Activated naive CD4-positive, alpha-beta T cell treated with anti-CD3 and anti-CD28 coated beads, Interleukin-2, amount 10 ng/mL, durations not matched to agents 5 hours and 36 hours (primary cell): ENCODE results near the gene PIGO. TPM values are rescaled to one million over a fixed set of nuclear protein-coding genes. Genes with fewer than 3 reads are reported as not detected.

Experiments
- total RNA-seq, 2 experiments: library from RNA; stranded (reverse); gene quantifications; one replicate each; pipeline ENCODE4 v1.2.3, GENCODE V29; 2021

The PIGO gene
- 10 to 100 TPM; 23.4 to 25.4 TPM for total RNA-seq

GRCh38 chr9:35096035-35096849, at the start of gene PIGO:
TSS of gene PIGO (minus strand) at chr9:35096591. CDS start at chr9:35095565, 1,026 bp downstream.

GRCh38 chr9:35115680-35116538, 19.5 kb upstream of the PIGO start, which contains the start of gene ATOSB:
TSS of gene ATOSB (minus strand) at chr9:35115862. CDS start at chr9:35108274, 7,588 bp downstream.

GRCh38 chr9:35102769-35103659, 6.6 kb upstream of the PIGO start, which contains the start of gene STOML2:
TSS of gene STOML2 (minus strand) at chr9:35103131. CDS start at chr9:35103094, 37 bp downstream.

GRCh38 chr9:35079426-35080341, 16.7 kb downstream of the PIGO start, which contains the start of gene FANCG:
TSS of gene FANCG (minus strand) at chr9:35079942. CDS start at chr9:35079524, 418 bp downstream.

GRCh38 chr9:35072461-35073278, 23.7 kb downstream of the PIGO start, which contains the start of gene VCP:
TSS of gene VCP (minus strand) at chr9:35072625. CDS start at chr9:35072353, 272 bp downstream.

Other genes starting within 250 kb of the PIGO start
- gene PHF24, start 138.3 kb downstream of the PIGO start, total RNA-seq: not detected
- gene DNAJB5, start 106.8 kb downstream of the PIGO start, total RNA-seq: 1 to 10 TPM; 3.9 to 4.5 TPM
- gene VCP, start 24.0 kb downstream of the PIGO start, total RNA-seq: 100 to 1,000 TPM; 179 to 183 TPM
- gene FANCG, start 16.6 kb downstream of the PIGO start, total RNA-seq: 10 to 100 TPM; 76.8 to 83.7 TPM
- gene STOML2, start 6.5 kb upstream of the PIGO start, total RNA-seq: 10 to 100 TPM; 84.5 to 88.5 TPM
- 10 to 100 TPM; 16.5 to 17.9 TPM for gene ATOSB, start 19.3 kb upstream of the PIGO start, total RNA-seq
- under 1 TPM; 0.36 to 0.45 TPM for gene UNC13B, start 65.4 kb upstream of the PIGO start, total RNA-seq